ENCODE data around the gene LGALS3BP.

The LGALS3BP gene

GRCh38 chr17:79014158-79014758 is 34.5 kb upstream of the LGALS3BP start:
- H3K4me3 ChIP-seq (ENCODE audit: low read depth, low read length) = no peak overlapping the region

- H3K4me3 ChIP-seq (ENCODE audit: low read depth, low read length) = no peak overlapping the region
Measured at GRCh38 chr17:79012563-79013134, 32.9 kb upstream of the LGALS3BP start.

GRCh38 chr17:79011451-79012147 is 31.9 kb upstream of the LGALS3BP start:
- H3K4me3 ChIP-seq (ENCODE audit: low read depth, low read length) = no peak overlapping the region

GRCh38 chr17:79010304-79010646 is 30.6 kb upstream of the LGALS3BP start:
- H3K4me3 ChIP-seq (ENCODE audit: low read depth, low read length) = no peak overlapping the region

GRCh38 chr17:79009397-79010303 is 29.9 kb upstream of the LGALS3BP start, which contains the start of gene CANT1:
Gene CANT1 (minus strand): TSS chr17:79009764. CDS start chr17:78997622, 12,142 bp downstream.
- peak within 1 kb of the TSS; percentile 73 for H3K4me3 ChIP-seq (ENCODE audit: low read depth, low read length)

- peak overlapping the region; percentile 73 for H3K4me3 ChIP-seq (ENCODE audit: low read depth, low read length)
Measured at GRCh38 chr17:79008666-79009387, 29.1 kb upstream of the LGALS3BP start.

- H3K4me3 ChIP-seq (ENCODE audit: low read depth, low read length) = no peak overlapping the region
Measured at GRCh38 chr17:79007504-79008381, 28.0 kb upstream of the LGALS3BP start.

GRCh38 chr17:79006794-79007503 is 27.2 kb upstream of the LGALS3BP start:
- H3K4me3 ChIP-seq (ENCODE audit: low read depth, low read length) = no peak overlapping the region

- H3K4me3 ChIP-seq (ENCODE audit: low read depth, low read length) = no peak overlapping the region
Measured at GRCh38 chr17:79006046-79006445, 26.3 kb upstream of the LGALS3BP start.

- no peak overlapping the region for H3K4me3 ChIP-seq (ENCODE audit: low read depth, low read length)
Measured at GRCh38 chr17:79005063-79005861, 25.5 kb upstream of the LGALS3BP start.

GRCh38 chr17:79003661-79004411 is 24.1 kb upstream of the LGALS3BP start:
- no peak overlapping the region for H3K4me3 ChIP-seq (ENCODE audit: low read depth, low read length)

GRCh38 chr17:79002796-79003593 is 23.3 kb upstream of the LGALS3BP start:
- H3K4me3 ChIP-seq (ENCODE audit: low read depth, low read length) = no peak overlapping the region

GRCh38 chr17:79002291-79002690 is 22.6 kb upstream of the LGALS3BP start:
- no peak overlapping the region for H3K4me3 ChIP-seq (ENCODE audit: low read depth, low read length)

- no peak overlapping the region for H3K4me3 ChIP-seq (ENCODE audit: low read depth, low read length)
Measured at GRCh38 chr17:79001190-79002020, 21.7 kb upstream of the LGALS3BP start.

GRCh38 chr17:79000396-79001189 is 20.9 kb upstream of the LGALS3BP start:
- H3K4me3 ChIP-seq (ENCODE audit: low read depth, low read length) = no peak overlapping the region

All from iPS-11a (cell line).